PC-9 (cell line): Measurements from ENCODE around the gene ASB8. TPM values are rescaled to one million over a fixed set of nuclear protein-coding genes. Genes with fewer than 3 reads are reported as not detected.
A peak's percentile ranks its signal among the peaks of the same experiment; 100 is the strongest.

Experiments used
- BruUV-seq: library from RNA; stranded (reverse); fragments of 400-500 nt; replicated peaks from 2 replicates; lab custom pipeline; 2021; lab: Mats Ljungman, UMichigan
- CTCF ChIA-PET: fragments of 300-600 bp; sonication (Branson Sonifier 250); formaldehyde crosslinking; loops from one replicate; lab custom pipeline; 2022; ENCODE audit warnings: antibody characterized with exemption; lab: Charles Lee
- POLR2A ChIA-PET: fragments of 300-600 bp; sonication (Branson Sonifier 250); formaldehyde crosslinking; loops from one replicate; lab custom pipeline; 2022; ENCODE audit warnings: antibody characterized with exemption; ENCODE audit not compliant: unreplicated experiment; lab: Charles Lee
- DNase-seq, 2 experiments: peaks; one replicate each; pipeline versions ENCODE4 v3.0.0 to v3.0.0-alpha.2; 2015 to 2022; ENCODE audit warnings: mixed read lengths in 1 of 2
- H2AFZ ChIP-seq: fragments of 200-600 bp; sonication (generic); 2 replicates; pipeline ENCODE4 v1.8.1; 2017; ENCODE audit warnings: antibody characterized with exemption
- H3F3A ChIP-seq: fragments of 200-600 bp; sonication (generic); 2 replicates; pipeline ENCODE4 v1.8.1; 2017; ENCODE audit warnings: antibody characterized with exemption, mild to moderate bottlenecking, low read depth; ENCODE audit not compliant: insufficient read depth
- H3K27ac ChIP-seq: fragments of 200-600 bp; sonication (generic); 2 replicates; pipeline ENCODE4 v1.6.1; 2016; ENCODE audit warnings: mixed run types
- H3K27me3 ChIP-seq: fragments of 200-600 bp; sonication (generic); 2 replicates; pipeline ENCODE4 v1.6.1; 2016; ENCODE audit warnings: low read depth, mixed run types; ENCODE audit not compliant: insufficient read depth
- H3K36me3 ChIP-seq: fragments of 200-600 bp; sonication (generic); 2 replicates; pipeline ENCODE4 v1.6.1; 2016; ENCODE audit warnings: low read depth, mixed run types
- H3K4me1 ChIP-seq: fragments of 200-600 bp; sonication (generic); replicated peaks from 2 replicates; pipeline ENCODE4 v1.6.1; 2016; ENCODE audit warnings: mixed run types; ENCODE audit not compliant: insufficient read depth
- H3K4me2 ChIP-seq: fragments of 200-600 bp; sonication (generic); 2 replicates; pipeline ENCODE4 v1.6.1; 2017; ENCODE audit warnings: mixed run types
- H3K4me3 ChIP-seq: fragments of 200-600 bp; sonication (generic); 2 replicates; pipeline ENCODE4 v1.6.1; 2016; ENCODE audit warnings: mixed run types
- H3K79me2 ChIP-seq: fragments of 200-600 bp; sonication (generic); 2 replicates; pipeline ENCODE4 v1.6.1; 2017; ENCODE audit warnings: low read depth, mixed run types
- H3K9me2 ChIP-seq: fragments of 200-600 bp; sonication (generic); 2 replicates; pipeline ENCODE4 v1.8.1; 2017; ENCODE audit warnings: mild to moderate bottlenecking; ENCODE audit not compliant: insufficient read depth
- H3K9me3 ChIP-seq: fragments of 200-600 bp; sonication (generic); 2 replicates; pipeline ENCODE4 v1.8.1; 2016; ENCODE audit warnings: low read depth; ENCODE audit not compliant: insufficient read depth
- H4K20me1 ChIP-seq: fragments of 200-600 bp; sonication (generic); 2 replicates; pipeline ENCODE4 v1.8.1; 2017; ENCODE audit not compliant: insufficient read depth
- CTCF ChIP-seq: fragments of 200-600 bp; sonication (generic); conservative IDR thresholded peaks from 2 replicates; pipeline ENCODE4 v1.6.1; 2017; ENCODE audit warnings: mixed run types, antibody characterized with exemption, mild to moderate bottlenecking, moderate library complexity
- EZH2 ChIP-seq: fragments of 200-600 bp; sonication (generic); IDR thresholded peaks from 2 replicates; pipeline ENCODE4 v1.8.0; 2017; ENCODE audit warnings: antibody characterized with exemption, low read depth
- intact Hi-C: fragments of 100-400 bp; cut with micrococcal nuclease; formaldehyde crosslinking; loops from one replicate; pipeline ENCODE4 v1.10.0; 2022; ENCODE audit not compliant: unreplicated experiment
- total RNA-seq: library from RNA; stranded (reverse); gene quantifications from 2 replicates; pipeline ENCODE4 v1.2.3, GENCODE V29; 2021

ASB8 gene
- total RNA-seq, 1 experiment from 2014 or later, result 25.1 TPM

- TSS peak; percentile 85 for BruUV-seq
- intact Hi-C loops, result no loop called here
- Histone ChIP-seq H3K36me3 (no peaks in the 10 kb centered on the region), H2AFZ (peak overlapping the region; percentile 95), H3K4me1 (peaks cover 20% of the 10 kb centered on the region; the same call in 1 of the 2 replicates), H3K27ac (peak overlapping the region; percentile 20; the same call in 1 of the 2 replicates), H3K27me3 (no peaks in the 10 kb centered on the region), H3K4me3 (peak overlapping the region; percentile 84), H4K20me1 (no peaks in the 10 kb centered on the region), H3K4me2 (peak overlapping the region; percentile 86), H3K79me2 (no peaks in the 10 kb centered on the region), H3F3A (peaks cover 13% of the 10 kb centered on the region), H3K9me2 (no peaks in the 10 kb centered on the region), H3K9me3 (no peaks in the 10 kb centered on the region)
- POLR2A ChIA-PET, result interaction anchor here (0.6 to 0.8 kb wide), 3 partner anchors 11 to 461 kb away, joined by 3 to 6 read pairs (median 4); no protein-coding TSS in a partner anchor
- TF ChIP-seq CTCF (peak; percentile 55; the same call in 1 of the 2 replicates), EZH2 (no peak)
- CTCF ChIA-PET, result interaction anchor here (0.7 kb wide), 1 partner anchor 421 kb away, joined by 3 read pairs; no protein-coding TSS in a partner anchor
- DNase-seq, result peak in 1 of 2 experiments; percentile 48
These were observed 40.2 kb upstream of the ASB8 start for GRCh38 chr12:48197549-48197970.

- no peaks in the 10 kb centered on the region for H3K79me2 ChIP-seq
- no peak overlapping the region for H3K4me2 ChIP-seq
- CTCF ChIA-PET, result no interaction called here
- intact Hi-C loops, result no loop called here
- no TSS peak for BruUV-seq
- no peaks in the 10 kb centered on the region for H3K9me2 ChIP-seq
- H3K27ac ChIP-seq, result no peak overlapping the region
- no peaks in the 10 kb centered on the region for H3K9me3 ChIP-seq
- peak in 1 of 2 experiments; percentile 56 for DNase-seq
- POLR2A ChIA-PET, result interaction anchor here (0.6 kb wide), 1 partner anchor 16 kb away, joined by 4 read pairs; no protein-coding TSS in a partner anchor
- H3K36me3 ChIP-seq, result no peaks in the 10 kb centered on the region
- H4K20me1 ChIP-seq, result no peaks in the 10 kb centered on the region
- H3K27me3 ChIP-seq, result no peaks in the 10 kb centered on the region
- TF ChIP-seq EZH2 (no peak), CTCF (no peak)
- peaks cover 11% of the 10 kb centered on the region for H3F3A ChIP-seq
- peaks cover 16% of the 10 kb centered on the region; the same call in 1 of the 2 replicates for H3K4me1 ChIP-seq
- H2AFZ ChIP-seq, result no peak overlapping the region
- H3K4me3 ChIP-seq, result no peak overlapping the region
These were observed 37.5 kb upstream of the ASB8 start for GRCh38 chr12:48194799-48195201.

- peak in 1 of 2 experiments; percentile 44 for DNase-seq
- BruUV-seq, result no TSS peak
- Histone ChIP-seq H3K27me3 (0 out of 2 replicates have a peak, but pooled peaks cover 2% of the 10 kb centered on the region), H3K4me2 (no peak overlapping the region), H3K4me1 (peaks cover 8% of the 10 kb centered on the region; the same call in 1 of the 2 replicates), H3K9me3 (no peaks in the 10 kb centered on the region), H3F3A (peaks cover 10% of the 10 kb centered on the region), H3K27ac (no peak overlapping the region), H2AFZ (no peak overlapping the region), H4K20me1 (no peaks in the 10 kb centered on the region), H3K79me2 (no peaks in the 10 kb centered on the region), H3K36me3 (no peaks in the 10 kb centered on the region), H3K4me3 (no peak overlapping the region), H3K9me2 (no peaks in the 10 kb centered on the region)
- POLR2A ChIA-PET, result interaction anchor here (0.7 kb wide), 1 partner anchor 169 kb away, joined by 5 read pairs; no protein-coding TSS in a partner anchor
- TF ChIP-seq CTCF (no peak), EZH2 (no peak)
- intact Hi-C loops, result no loop called here
- CTCF ChIA-PET, result interaction anchor here (0.6 kb wide), 1 partner anchor 103 kb away, joined by 12 read pairs; no protein-coding TSS in a partner anchor
These were observed 36.3 kb upstream of the ASB8 start for GRCh38 chr12:48193623-48194022.
